ENCODE results near the gene HSPB1.

- TF ChIP-seq CTCF (IDR thresholded peaks at IDR 0.05; ENCODE audit: poor library complexity), result no peak
- TF ChIP-seq EZH2 (IDR thresholded peaks at IDR 0.05; ENCODE audit: borderline replicate concordance), result no peak
- TF ChIP-seq EZH2phosphoT487 (IDR thresholded peaks at IDR 0.05; ENCODE audit: low read depth, severe bottlenecking, unreplicated experiment), result no peak
These were observed 49.7 kb downstream of the HSPB1 start for GRCh38 chr7:76352193-76352592.

All from hepatocyte (in vitro differentiated cells).